Measurements from ENCODE around the gene SMKR1. TPM values are rescaled to one million over a fixed set of nuclear protein-coding genes. Genes with fewer than 3 reads are reported as not detected.
A peak's percentile ranks its signal among the peaks of the same experiment; 100 is the strongest.

Gene SMKR1
- total and polyA plus RNA-seq, 9 of the 15 experiments (the other 6 are each of a cell fraction or from before 2014, with no cell fraction given) = 0.58 to 1.8 (median 0.93) TPM; not detected in 1

- TF ChIP-seq RAD51 (IDR thresholded peaks at IDR 0.05; ENCODE audit: borderline replicate concordance, low read depth) = no peak
- TF ChIP-seq PPARD (CRISPR knock-in tag; IDR thresholded peaks at IDR 0.05) = no peak
- no peak for TF ChIP-seq BRF1 (IDR thresholded peaks at IDR 0.05; ENCODE audit: borderline replicate concordance, extremely low read depth, insufficient read length)
- TF ChIP-seq ARID3B (CRISPR knock-in tag; IDR thresholded peaks at IDR 0.05; ENCODE audit: borderline replicate concordance) = no peak
- peak; percentile 62 for TF ChIP-seq CREBBP (IDR thresholded peaks at IDR 0.05; ENCODE audit: low read depth, low read length)
- TF ChIP-seq FOSL1 (tag; conservative IDR thresholded peaks at IDR 0.05) = no peak
- no peak for TF ChIP-seq BACH1 (tag; IDR thresholded peaks at IDR 0.05)
- TF ChIP-seq KLF16 (IDR thresholded peaks at IDR 0.05) = no peak
- TF ChIP-seq CBFA2T2 (conservative IDR thresholded peaks at IDR 0.05) = no peak
- no peak for TF ChIP-seq ZBTB43 (CRISPR knock-in tag; IDR thresholded peaks at IDR 0.05)
- no peak for TF ChIP-seq TSC22D4 (tag; IDR thresholded peaks at IDR 0.05)
- no peak for TF ChIP-seq ZNF431 (CRISPR knock-in tag; IDR thresholded peaks at IDR 0.05)
- no peak for TF ChIP-seq HES1 (IDR thresholded peaks at IDR 0.05; ENCODE audit: low read depth)
- no peak for TF ChIP-seq ZNF609 (CRISPR knock-in tag; IDR thresholded peaks at IDR 0.05; ENCODE audit: borderline replicate concordance)
- TF ChIP-seq ZBTB26 (CRISPR knock-in tag; IDR thresholded peaks at IDR 0.05) = no peak
- no peak for TF ChIP-seq NR2C2 (CRISPR knock-in tag; IDR thresholded peaks at IDR 0.05)
- TF ChIP-seq NR2C2 (tag; IDR thresholded peaks at IDR 0.05) = no peak
Measured at GRCh38 chr7:129501760-129502707, at the start of gene SMKR1 (continued).
